Measurements from ENCODE around the gene PPA1. TPM values are rescaled to one million over a fixed set of nuclear protein-coding genes. Genes with fewer than 3 reads are reported as not detected.
A peak's percentile ranks its signal among the peaks of the same experiment; 100 is the strongest.

Gene PPA1
- total RNA-seq, 1 experiment from 2014 or later, result 293 TPM

DNA sequence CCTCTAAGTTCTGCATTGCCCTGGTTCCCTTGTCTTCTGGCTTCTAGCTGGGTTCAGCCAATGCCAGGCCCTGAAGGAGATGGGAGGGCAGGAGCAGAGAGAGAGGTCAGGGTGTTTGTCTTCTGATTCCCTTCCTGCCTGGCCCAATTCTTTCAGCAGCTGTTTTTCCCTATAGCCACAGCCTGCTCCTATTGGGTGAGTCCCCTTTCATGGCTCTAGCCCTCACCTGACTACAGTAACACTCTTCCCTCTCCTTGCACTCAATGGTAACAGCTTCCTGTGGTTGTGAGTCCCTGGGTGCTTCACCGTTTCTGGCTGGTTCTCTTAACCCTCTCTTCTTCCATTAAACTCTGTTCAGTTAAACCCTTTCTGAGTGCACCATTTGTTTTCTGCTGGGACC, 33.5 kb upstream of the PPA1 start:
- Mint-ChIP-seq H3K36me3 (ENCODE audit: insufficient read depth, unreplicated experiment) (no peaks in the 10 kb centered on the region), H3K27ac (ENCODE audit: low read depth, unreplicated experiment) (peak overlapping the region; percentile 92), H3K27me3 (ENCODE audit: insufficient read depth, unreplicated experiment) (no peaks in the 10 kb centered on the region), H3K4me3 (ENCODE audit: unreplicated experiment) (no peak overlapping the region), H3K4me1 (ENCODE audit: insufficient read depth, unreplicated experiment) (peaks cover 30% of the 10 kb centered on the region), H3K9me3 (ENCODE audit: unreplicated experiment) (no peaks in the 10 kb centered on the region)
- DNase-seq (ENCODE audit: unreplicated experiment), result no peak
- ChIA-PET POLR2A (interaction anchor here (0.9 to 5.6 kb wide), 16 partner anchors 8 to 138 kb away, joined by 3 to 43 read pairs (median 5); partner anchors contain the start of genes EIF4EBP2, PPA1 and SAR1A), CTCF (interaction anchor here (1.1 to 4.7 kb wide), 4 partner anchors 29 to 99 kb away, joined by 3 to 23 read pairs (median 4); no protein-coding TSS in a partner anchor)
- no TSS peak for BruUV-seq (replicated peaks)
- TF ChIP-seq, protein P1, sequence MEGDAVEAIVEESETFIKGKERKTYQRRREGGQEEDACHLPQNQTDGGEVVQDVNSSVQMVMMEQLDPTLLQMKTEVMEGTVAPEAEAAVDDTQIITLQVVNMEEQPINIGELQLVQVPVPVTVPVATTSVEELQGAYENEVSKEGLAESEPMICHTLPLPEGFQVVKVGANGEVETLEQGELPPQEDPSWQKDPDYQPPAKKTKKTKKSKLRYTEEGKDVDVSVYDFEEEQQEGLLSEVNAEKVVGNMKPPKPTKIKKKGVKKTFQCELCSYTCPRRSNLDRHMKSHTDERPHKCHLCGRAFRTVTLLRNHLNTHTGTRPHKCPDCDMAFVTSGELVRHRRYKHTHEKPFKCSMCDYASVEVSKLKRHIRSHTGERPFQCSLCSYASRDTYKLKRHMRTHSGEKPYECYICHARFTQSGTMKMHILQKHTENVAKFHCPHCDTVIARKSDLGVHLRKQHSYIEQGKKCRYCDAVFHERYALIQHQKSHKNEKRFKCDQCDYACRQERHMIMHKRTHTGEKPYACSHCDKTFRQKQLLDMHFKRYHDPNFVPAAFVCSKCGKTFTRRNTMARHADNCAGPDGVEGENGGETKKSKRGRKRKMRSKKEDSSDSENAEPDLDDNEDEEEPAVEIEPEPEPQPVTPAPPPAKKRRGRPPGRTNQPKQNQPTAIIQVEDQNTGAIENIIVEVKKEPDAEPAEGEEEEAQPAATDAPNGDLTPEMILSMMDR (IDR thresholded peaks at IDR 0.05; ENCODE audit: unreplicated experiment), result no peak
- intact Hi-C loops (cut with micrococcal nuclease), result loop anchor here (1.0 kb wide), 1 partner anchor 34 kb away; no protein-coding TSS in a partner anchor

DNA sequence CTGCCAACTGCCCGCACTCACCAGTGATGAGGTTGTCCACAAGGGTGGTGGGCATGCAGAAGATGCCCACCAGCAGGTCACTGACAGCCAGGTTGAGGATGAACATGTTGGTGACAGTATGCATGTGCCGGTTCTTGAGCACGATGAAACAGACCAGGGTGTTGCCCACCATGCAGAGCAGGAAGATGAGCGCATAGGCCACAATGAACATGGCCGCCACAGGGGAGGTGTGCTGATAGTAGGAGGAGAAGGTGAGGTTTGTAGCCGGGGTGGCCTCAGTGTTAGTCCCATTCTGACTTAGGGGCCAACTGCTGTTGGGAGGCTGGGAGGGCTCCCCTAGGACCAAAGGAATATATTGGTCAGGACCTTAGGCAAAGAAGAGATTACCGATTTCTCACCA, 32.8 kb upstream of the PPA1 start:
- BruUV-seq (replicated peaks), result no TSS peak
- Mint-ChIP-seq H3K36me3 (ENCODE audit: insufficient read depth, unreplicated experiment) (no peaks in the 10 kb centered on the region), H3K27me3 (ENCODE audit: insufficient read depth, unreplicated experiment) (no peaks in the 10 kb centered on the region), H3K4me3 (ENCODE audit: unreplicated experiment) (no peak overlapping the region), H3K9me3 (ENCODE audit: unreplicated experiment) (peaks cover 4% of the 10 kb centered on the region), H3K27ac (ENCODE audit: low read depth, unreplicated experiment) (peak overlapping the region; percentile 92), H3K4me1 (ENCODE audit: insufficient read depth, unreplicated experiment) (peaks cover 30% of the 10 kb centered on the region)
- DNase-seq (ENCODE audit: unreplicated experiment), result no peak
- TF ChIP-seq, protein P1 (IDR thresholded peaks at IDR 0.05; ENCODE audit: unreplicated experiment), result no peak
- ChIA-PET POLR2A (interaction anchor here (1.3 to 5.6 kb wide), 4 partner anchors 9 to 33 kb away, joined by 3 to 43 read pairs (median 9); partner anchors contain the start of gene PPA1), CTCF (interaction anchor here (1.6 to 4.7 kb wide), 2 partner anchors 44 to 98 kb away, joined by 4 to 23 read pairs; no protein-coding TSS in a partner anchor)
- intact Hi-C loops (cut with micrococcal nuclease), result no loop called here

DNA sequence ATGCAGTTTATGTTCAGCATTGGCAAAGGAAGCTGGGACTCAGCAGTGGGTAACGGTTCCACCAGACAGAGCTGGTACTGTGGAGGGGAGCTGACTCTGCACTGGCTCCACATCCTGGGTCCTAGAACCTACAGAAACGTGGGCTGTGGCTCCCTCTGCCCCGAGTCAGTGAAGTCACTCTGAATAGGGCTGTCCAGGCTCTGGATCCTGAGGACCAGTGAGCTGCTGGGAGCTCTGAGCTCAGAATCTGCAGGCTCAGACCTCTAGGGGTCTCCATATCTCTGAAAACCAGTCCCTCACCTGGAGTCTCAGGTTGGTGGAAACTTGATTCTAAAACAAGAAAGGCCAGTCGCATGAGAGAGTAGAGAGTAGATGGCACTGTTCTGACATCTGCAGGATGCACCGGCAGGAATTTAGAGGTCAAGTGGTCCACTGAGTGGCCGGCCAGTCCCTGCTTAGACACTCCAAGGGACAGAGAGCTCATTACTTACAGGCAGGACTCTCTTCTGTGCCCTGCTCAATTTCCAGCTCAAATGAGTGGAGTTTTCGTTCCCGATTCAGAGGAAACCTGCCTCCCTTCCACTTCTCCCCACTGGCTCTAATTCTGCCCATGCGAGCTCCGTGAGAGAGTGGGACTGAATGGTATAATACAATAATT, 31.9 kb upstream of the PPA1 start:
- Mint-ChIP-seq H3K27ac (ENCODE audit: low read depth, unreplicated experiment) (no peak overlapping the region), H3K27me3 (ENCODE audit: insufficient read depth, unreplicated experiment) (no peaks in the 10 kb centered on the region), H3K36me3 (ENCODE audit: insufficient read depth, unreplicated experiment) (no peaks in the 10 kb centered on the region), H3K9me3 (ENCODE audit: unreplicated experiment) (peaks cover 7% of the 10 kb centered on the region), H3K4me3 (ENCODE audit: unreplicated experiment) (no peak overlapping the region), H3K4me1 (ENCODE audit: insufficient read depth, unreplicated experiment) (peaks cover 30% of the 10 kb centered on the region)
- TF ChIP-seq, protein P1 (IDR thresholded peaks at IDR 0.05; ENCODE audit: unreplicated experiment), result no peak
- DNase-seq (ENCODE audit: unreplicated experiment), result peak; percentile 45
- intact Hi-C loops (cut with micrococcal nuclease), result loop anchor here (2.0 kb wide), 1 partner anchor 100 kb away; no protein-coding TSS in a partner anchor
- POLR2A ChIA-PET, result interaction anchor here (0.6 to 1.3 kb wide), 4 partner anchors 8 to 100 kb away, joined by 3 to 5 read pairs (median 3); partner anchors contain the start of gene PPA1
- no TSS peak for BruUV-seq (replicated peaks)
- CTCF ChIA-PET, result interaction anchor here (0.9 to 4.7 kb wide), 7 partner anchors 12 to 122 kb away, joined by 3 to 23 read pairs (median 4); no protein-coding TSS in a partner anchor

DNA sequence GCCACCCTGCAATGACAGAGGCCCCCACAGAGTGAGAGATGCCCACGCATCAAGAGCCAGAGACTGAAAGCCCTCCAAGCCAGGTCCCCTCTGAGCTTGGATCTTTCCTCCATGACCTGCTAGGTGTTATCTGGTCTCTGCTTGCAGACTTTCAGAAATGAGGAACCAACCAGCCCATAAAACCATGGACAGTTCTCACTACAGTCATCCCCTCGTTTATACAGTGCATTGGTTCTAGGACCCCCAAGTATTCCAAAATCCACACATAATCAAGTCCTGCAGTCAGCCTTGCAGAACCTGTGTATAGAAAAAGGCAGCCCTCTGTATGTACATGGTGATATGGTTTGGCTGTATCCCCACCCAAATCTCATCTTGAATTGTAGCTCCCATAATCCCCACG, 27.5 kb upstream of the PPA1 start:
- TF ChIP-seq, protein P1 (IDR thresholded peaks at IDR 0.05; ENCODE audit: unreplicated experiment), result no peak
- Mint-ChIP-seq H3K4me3 (ENCODE audit: unreplicated experiment) (no peak overlapping the region), H3K27me3 (ENCODE audit: insufficient read depth, unreplicated experiment) (no peaks in the 10 kb centered on the region), H3K27ac (ENCODE audit: low read depth, unreplicated experiment) (no peak overlapping the region), H3K4me1 (ENCODE audit: insufficient read depth, unreplicated experiment) (peaks cover 14% of the 10 kb centered on the region), H3K9me3 (ENCODE audit: unreplicated experiment) (peaks cover 7% of the 10 kb centered on the region), H3K36me3 (ENCODE audit: insufficient read depth, unreplicated experiment) (no peaks in the 10 kb centered on the region)
- ChIA-PET CTCF (interaction anchor here (0.6 to 1.0 kb wide), 3 partner anchors 15 to 104 kb away, joined by 3 read pairs; no protein-coding TSS in a partner anchor), POLR2A (no interaction called here)
- DNase-seq (ENCODE audit: unreplicated experiment), result no peak
- intact Hi-C loops (cut with micrococcal nuclease), result no loop called here
- BruUV-seq (replicated peaks), result no TSS peak
